GM20000 (cell line): ENCODE measurements around the gene SPP2.

Experiments used
- DNase-seq: peaks from one replicate; pipeline ENCODE4 v3.0.0; 2012; ENCODE audit warnings: low spot score
- TF ChIP-seq, protein P1 (sequence below): IDR thresholded peaks from 2 replicates; pipeline ENCODE4 v1.5.1; 2012; ENCODE audit warnings: mild to moderate bottlenecking, control low read depth; ENCODE audit errors: extremely low read depth, missing control alignments

SPP2 gene

DNA sequence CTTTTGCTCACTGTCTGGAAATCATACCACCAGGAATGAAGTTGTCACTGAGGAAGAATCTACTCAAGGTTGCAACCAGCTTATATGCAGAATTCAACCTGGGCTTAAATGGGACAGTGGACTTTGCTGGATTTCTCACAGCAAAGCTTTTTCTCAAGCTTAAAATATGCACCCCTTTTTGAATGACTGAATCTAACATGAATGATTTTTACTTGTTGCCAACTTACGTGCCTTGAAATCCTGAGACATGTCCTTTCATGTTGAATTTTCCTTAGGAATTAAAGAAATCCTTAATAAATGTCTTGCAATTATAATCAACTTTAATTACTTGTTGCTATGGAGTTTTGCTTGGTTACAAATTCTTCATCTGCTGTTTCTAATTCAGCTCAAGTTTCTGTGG, 57.4 kb downstream of the SPP2 start:
- TF ChIP-seq, protein P1, sequence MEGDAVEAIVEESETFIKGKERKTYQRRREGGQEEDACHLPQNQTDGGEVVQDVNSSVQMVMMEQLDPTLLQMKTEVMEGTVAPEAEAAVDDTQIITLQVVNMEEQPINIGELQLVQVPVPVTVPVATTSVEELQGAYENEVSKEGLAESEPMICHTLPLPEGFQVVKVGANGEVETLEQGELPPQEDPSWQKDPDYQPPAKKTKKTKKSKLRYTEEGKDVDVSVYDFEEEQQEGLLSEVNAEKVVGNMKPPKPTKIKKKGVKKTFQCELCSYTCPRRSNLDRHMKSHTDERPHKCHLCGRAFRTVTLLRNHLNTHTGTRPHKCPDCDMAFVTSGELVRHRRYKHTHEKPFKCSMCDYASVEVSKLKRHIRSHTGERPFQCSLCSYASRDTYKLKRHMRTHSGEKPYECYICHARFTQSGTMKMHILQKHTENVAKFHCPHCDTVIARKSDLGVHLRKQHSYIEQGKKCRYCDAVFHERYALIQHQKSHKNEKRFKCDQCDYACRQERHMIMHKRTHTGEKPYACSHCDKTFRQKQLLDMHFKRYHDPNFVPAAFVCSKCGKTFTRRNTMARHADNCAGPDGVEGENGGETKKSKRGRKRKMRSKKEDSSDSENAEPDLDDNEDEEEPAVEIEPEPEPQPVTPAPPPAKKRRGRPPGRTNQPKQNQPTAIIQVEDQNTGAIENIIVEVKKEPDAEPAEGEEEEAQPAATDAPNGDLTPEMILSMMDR = no peak

DNA sequence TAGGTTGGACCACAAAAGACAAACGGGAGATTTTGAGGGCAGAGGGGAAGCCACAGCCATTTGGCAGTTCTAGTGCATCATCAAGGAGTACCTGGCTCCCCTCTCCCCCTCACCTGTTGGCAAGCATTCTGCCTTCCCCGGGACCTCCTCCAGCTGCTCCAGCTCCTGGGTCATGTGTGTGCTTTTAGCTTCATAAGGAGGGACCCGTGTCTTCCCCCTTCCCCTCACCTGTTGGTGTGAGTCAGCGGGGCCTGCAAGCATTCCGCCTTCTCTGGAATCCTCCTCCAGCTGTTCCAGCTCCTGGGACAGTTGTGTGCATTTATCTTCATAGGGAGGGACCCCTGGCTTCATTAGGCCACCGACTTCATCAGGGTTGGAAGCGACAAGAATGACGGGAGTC, 58.8 kb downstream of the SPP2 start:
- TF ChIP-seq, protein P1 = no peak
- no peak for DNase-seq

More for the DNA sequence above, 57.4 kb downstream of the SPP2 start:
- no peak for DNase-seq

DNA sequence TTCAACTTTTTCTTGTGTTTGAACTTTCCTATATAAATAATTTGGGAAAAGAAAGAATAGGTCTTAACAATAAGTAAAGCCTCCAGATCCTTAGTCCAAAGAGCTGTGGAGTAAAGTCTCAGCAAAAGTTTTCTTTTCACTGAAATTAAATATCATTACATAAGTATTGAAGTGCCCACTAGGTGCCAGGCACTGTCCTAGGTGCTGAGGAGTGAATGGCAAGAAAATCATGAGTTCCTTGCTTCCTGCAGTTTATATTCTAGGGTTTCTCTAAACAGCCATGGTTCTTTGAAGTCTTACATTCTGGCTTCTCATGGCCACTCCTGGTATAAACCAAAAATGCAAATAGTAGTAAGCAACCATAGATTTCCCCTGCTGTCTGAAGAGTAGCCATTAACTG, 59.7 kb downstream of the SPP2 start:
- no peak for DNase-seq
- TF ChIP-seq, protein P1 = no peak

DNA sequence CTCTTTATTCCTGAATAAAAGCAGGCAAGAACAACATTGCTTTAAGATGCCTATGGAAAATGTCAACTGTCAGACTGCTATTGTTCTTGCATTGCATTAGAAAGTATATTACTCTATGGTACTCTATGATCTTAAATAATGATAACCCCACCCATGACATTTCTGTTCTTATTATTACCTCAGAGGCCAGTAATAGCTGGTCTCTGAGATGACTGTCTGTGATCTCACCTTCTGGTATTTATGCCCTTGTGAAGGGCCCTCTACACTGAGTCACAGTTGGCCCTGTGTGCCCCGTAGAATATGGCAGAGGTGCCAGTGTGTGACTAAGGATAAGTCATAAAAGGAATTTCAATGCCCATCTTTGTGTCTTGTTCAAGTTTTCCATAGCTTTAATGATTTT, 61.0 kb downstream of the SPP2 start:
- DNase-seq = no peak
- TF ChIP-seq, protein P1 = no peak

DNA sequence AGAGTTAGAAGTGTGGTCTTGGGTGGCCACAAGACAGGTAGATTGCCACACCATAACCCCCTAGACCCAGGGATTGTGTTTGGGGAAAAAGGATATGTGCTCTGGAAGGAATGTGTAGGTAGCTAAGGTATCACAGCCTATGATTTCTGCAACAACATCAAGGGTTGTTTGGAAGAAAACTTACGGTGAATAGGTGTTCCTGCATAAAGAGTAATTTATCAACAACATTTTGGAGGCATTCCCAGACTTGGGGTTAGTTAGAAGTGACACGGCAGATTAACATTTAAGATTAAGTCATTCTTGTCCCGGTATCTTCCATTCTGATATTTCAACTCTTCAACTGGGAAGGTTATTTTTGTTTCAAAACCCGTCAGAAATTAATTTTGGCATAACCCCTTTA, 65.5 kb downstream of the SPP2 start:
- no peak for DNase-seq
- TF ChIP-seq, protein P1 = no peak

DNA sequence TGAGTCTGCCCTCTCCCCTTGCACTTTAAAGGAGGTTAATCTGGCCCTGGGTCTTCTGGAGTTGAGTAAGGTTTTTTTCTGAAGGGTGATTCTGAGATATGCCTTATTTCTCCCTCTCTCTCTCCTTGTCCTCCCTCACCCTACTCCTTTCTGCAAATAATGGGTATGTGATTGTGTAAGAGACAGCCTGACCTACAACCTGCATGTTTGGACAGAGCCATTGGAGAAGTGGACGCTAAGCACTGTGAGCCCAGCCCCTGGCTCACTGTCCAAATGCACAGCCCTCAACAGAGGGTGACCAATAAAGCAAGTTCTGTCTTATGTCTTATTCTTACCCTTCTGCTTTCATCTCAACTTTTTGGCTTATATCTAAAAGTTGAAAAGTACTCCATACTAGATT, 71.5 kb downstream of the SPP2 start:
- no peak for DNase-seq
- TF ChIP-seq, protein P1 = no peak

DNA sequence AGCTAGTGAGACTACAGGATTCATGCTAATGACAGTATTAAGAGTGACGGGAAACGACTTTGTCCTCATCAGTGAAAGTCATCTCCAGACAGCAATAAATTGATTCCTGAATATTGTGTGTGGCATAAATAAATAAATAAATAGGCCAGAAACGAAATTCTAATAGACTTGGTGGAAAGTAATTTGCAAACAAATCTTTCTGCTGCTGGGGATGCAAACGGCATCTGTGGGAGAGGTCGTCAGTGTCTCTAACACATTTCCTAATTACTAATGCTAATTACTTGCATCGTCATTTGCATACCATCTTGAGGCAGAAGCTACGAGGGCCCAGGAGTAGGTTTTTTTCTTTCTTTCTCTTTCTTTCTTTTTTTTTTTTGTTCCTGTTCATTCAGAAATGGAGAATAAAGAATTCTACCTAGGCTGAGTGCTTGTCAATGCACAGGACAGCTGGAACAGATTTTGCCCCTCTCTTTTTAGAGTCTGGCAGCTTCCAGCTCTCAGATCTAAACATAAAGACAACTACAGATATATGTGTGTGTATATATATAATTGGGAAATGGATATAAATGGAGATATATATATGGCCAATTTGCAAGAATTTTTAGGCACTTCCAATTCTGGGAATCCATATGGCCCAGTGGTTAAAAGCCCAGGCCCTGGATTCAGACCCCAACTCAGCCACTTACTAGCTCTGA, 75.1 kb downstream of the SPP2 start:
- DNase-seq = no peak
- TF ChIP-seq, protein P1 = no peak
